ENCODE measurements around the gene RNF223. TPM values are rescaled to one million over a fixed set of nuclear protein-coding genes. Genes with fewer than 3 reads are reported as not detected.
"Not testable (repeated sequence)": the region's sequence is repeated elsewhere in the genome, so short reads cannot be mapped to it uniquely, and the experiment has no call there.

The RNF223 gene
- total RNA-seq, 1 experiment from 2014 or later: not detected

DNA sequence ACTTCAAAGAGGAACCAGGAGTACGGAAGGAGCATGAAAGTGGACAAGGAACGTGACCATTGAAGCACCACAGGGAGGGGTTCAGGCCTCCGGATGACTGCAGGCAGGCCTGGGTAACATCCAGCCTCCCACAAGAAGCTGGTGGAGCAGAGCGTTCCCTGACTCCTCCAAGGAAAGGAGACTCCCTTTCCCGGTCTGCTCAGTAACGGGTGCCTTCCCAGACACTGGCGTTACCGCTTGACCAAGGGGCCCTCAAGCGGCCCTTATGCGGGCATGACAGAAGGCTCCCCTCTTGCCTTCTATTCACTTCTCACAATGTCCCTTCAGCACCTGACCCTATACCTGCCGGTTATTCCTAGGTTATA, 8.2 kb downstream of the RNF223 start:
- H3K4me3 ChIP-seq (ENCODE audit: insufficient read depth, low read depth, low read length); DNase-seq; H3K36me3 ChIP-seq (replicated peaks; ENCODE audit: control insufficient read depth, insufficient read depth, low read length): not testable (repeated sequence)
- peaks cover 48% of the 10 kb centered on the region for H3K27me3 ChIP-seq (ENCODE audit: control insufficient read depth, insufficient read depth, low read length)

DNA sequence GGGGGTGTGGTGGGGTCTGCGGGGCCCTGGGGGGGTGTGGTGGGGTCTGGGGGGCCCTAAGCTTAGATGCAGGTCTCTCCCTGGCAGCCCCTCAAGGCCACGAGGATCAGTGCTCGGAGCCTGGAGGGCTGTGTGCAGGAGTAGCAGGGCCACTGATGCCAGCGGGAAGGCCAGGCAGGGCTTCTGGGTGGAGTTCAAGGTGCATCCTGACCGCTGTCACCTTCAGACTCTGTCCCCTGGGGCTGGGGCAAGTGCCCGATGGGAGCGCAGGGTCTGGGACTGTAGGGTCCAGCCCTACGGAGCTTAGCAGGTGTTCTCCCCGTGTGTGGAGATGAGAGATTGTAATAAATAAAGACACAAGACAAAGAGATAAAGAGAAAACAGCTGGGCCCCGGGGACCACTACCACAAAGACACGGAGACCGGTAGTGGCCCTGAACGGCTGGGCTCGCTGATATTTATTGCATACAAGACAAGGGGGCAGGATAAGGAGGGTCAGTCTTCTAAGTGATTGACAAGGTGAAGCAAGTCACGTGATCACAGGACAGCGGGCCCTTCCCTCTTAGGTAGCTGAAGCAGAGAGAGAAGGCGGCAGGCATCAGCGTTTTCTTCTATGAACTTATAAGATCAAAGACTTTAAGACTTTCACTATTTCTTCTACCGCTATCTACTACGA, 8.7 kb downstream of the RNF223 start:
- DNase-seq: no peak
- Histone ChIP-seq H3K27me3 (ENCODE audit: control insufficient read depth, insufficient read depth, low read length) (peaks cover 51% of the 10 kb centered on the region), H3K4me3 (ENCODE audit: insufficient read depth, low read depth, low read length) (no peak overlapping the region), H3K36me3 (replicated peaks; ENCODE audit: control insufficient read depth, insufficient read depth, low read length) (no peaks in the 10 kb centered on the region)

DNA sequence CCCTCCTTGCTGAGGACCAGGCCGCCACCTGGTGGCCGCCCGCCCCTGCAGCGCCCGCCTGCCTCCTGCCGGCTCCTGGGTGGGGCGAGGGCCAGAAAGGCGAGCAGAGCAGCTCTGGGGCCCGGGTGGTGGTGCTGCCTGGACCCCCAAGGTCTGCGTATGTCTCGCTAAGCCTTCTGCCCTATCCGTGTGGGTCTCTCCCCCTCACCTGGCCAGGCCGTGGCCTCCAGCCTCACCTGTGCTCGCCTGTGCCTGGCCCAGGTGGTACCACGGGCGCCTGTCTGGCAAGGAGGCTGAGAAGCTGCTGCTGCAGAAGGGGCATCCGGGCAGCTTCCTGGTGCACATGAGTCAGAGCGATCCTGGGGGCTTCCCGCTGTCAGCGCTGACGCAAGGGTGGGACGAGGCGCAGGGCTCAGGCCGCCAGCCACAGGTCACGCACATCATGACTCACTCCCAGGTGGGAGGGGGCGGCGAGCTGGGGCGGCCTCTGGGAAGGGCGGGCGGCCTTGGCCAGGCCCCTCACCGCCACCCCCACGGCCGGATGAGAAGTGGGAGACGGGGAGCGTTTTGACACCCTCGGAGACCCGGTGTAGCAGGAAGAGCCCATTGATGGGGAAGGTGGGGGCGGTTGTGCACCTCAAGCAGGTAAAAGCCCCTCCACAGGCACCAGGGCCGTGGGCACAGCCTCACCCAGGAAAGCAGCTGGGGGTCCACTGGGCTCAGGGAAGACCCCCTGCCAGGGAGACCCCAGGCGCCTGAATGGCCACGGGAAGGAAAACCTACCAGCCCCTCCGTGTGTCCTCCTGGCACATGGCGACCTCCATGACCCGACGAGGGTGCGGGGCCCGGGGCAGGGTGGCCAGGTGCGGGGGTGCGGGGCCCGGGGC, 9.9 kb downstream of the RNF223 start:
- Histone ChIP-seq H3K36me3 (replicated peaks; ENCODE audit: control insufficient read depth, insufficient read depth, low read length) (no peaks in the 10 kb centered on the region), H3K4me3 (ENCODE audit: insufficient read depth, low read depth, low read length) (no peak overlapping the region), H3K27me3 (ENCODE audit: control insufficient read depth, insufficient read depth, low read length) (peaks cover 48% of the 10 kb centered on the region)
- peak; percentile 98 for DNase-seq

DNA sequence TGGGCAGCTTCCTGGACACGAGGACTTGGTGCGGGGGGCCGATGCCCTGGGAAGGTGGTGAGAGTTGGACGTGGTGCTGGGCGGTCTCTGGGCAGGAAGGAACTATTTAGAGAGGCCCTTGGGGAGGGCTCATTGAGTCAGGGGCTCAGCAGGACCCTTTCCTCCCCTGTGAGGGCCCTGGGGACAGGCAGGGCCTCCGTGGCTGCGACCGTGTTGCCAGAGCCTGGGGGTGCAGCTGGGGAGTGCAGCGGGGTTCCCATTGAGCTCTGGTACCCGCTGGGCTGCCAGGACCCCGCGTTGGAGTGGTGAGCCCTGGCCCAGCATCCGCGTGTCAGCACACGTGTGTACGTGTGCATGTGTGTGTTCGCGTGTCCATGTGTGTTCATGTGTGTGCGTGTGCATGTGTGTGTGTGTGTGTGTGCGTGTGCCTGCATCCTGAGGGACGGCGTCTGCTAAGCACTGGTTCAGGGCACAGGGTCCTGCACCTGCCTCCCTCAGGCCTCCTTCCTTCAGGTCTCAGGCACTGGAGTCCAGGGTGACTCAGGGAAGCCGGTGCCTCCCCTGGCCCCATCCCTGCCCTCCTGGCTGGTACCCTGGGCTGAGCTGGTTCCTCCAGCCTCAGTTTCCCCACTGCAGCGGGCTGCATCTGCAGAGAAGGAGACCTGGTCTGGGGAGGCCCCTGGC, 10.7 kb downstream of the RNF223 start:
- Histone ChIP-seq H3K36me3 (replicated peaks; ENCODE audit: control insufficient read depth, insufficient read depth, low read length) (no peaks in the 10 kb centered on the region), H3K4me3 (ENCODE audit: insufficient read depth, low read depth, low read length) (no peak overlapping the region), H3K27me3 (ENCODE audit: control insufficient read depth, insufficient read depth, low read length) (peaks cover 55% of the 10 kb centered on the region)
- no peak for DNase-seq

DNA sequence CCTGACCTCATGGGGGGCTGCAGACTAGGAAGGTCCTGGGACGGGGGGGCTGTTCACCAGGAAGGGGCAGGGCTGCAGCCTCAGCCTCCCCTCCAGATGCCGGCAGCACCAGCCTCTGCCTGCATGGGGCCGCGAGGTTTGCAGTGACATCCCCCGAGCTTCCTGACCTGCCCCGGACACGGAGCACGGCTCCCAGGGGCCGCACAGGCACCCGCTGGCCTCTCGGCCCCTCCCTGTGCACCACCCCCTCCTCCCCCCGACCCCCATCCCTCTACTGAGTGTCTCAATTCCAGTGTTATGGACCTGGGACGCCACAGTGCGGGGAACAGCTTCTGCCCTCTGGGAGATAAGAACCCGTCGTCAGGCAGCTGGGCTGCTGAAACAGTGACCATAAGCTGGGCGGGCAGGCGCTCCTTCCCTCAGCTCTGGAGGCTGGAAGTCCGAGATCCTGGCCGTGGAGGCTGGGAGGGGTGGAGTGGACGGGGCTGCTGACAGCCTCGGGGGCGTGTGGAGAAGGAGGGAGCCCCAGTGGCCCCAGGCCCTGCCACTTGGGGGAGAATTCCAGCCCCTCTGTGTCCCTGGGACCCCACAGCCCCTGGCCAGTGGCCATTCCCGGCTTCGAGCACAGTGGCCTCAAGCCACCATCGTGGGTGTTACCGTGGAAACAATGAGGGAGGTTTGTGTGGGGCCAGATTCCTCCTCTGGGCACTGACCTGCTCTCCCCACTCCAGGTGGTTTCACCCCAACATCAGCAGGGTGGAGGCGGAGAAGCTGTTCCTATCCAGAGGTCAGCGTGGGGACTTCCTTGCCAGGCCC, 11.6 kb downstream of the RNF223 start:
- H3K4me3 ChIP-seq (ENCODE audit: insufficient read depth, low read depth, low read length): no peak overlapping the region
- H3K27me3 ChIP-seq (ENCODE audit: control insufficient read depth, insufficient read depth, low read length): peaks cover 51% of the 10 kb centered on the region
- peak; percentile 77 for DNase-seq
- H3K36me3 ChIP-seq (replicated peaks; ENCODE audit: control insufficient read depth, insufficient read depth, low read length): no peaks in the 10 kb centered on the region

GRCh38 chr1:1061682-1062345, 12.3 kb downstream of the RNF223 start:
- Histone ChIP-seq H3K36me3 (replicated peaks; ENCODE audit: control insufficient read depth, insufficient read depth, low read length) (no peaks in the 10 kb centered on the region), H3K4me3 (ENCODE audit: insufficient read depth, low read depth, low read length) (no peak overlapping the region), H3K27me3 (ENCODE audit: control insufficient read depth, insufficient read depth, low read length) (peaks cover 52% of the 10 kb centered on the region)
- no peak for DNase-seq

- DNase-seq: peak; percentile 73
- Histone ChIP-seq H3K4me3 (ENCODE audit: insufficient read depth, low read depth, low read length) (no peak overlapping the region), H3K36me3 (replicated peaks; ENCODE audit: control insufficient read depth, insufficient read depth, low read length) (no peaks in the 10 kb centered on the region), H3K27me3 (ENCODE audit: control insufficient read depth, insufficient read depth, low read length) (peaks cover 51% of the 10 kb centered on the region)
Measured at GRCh38 chr1:1060281-1061000, 13.7 kb downstream of the RNF223 start.

DNA sequence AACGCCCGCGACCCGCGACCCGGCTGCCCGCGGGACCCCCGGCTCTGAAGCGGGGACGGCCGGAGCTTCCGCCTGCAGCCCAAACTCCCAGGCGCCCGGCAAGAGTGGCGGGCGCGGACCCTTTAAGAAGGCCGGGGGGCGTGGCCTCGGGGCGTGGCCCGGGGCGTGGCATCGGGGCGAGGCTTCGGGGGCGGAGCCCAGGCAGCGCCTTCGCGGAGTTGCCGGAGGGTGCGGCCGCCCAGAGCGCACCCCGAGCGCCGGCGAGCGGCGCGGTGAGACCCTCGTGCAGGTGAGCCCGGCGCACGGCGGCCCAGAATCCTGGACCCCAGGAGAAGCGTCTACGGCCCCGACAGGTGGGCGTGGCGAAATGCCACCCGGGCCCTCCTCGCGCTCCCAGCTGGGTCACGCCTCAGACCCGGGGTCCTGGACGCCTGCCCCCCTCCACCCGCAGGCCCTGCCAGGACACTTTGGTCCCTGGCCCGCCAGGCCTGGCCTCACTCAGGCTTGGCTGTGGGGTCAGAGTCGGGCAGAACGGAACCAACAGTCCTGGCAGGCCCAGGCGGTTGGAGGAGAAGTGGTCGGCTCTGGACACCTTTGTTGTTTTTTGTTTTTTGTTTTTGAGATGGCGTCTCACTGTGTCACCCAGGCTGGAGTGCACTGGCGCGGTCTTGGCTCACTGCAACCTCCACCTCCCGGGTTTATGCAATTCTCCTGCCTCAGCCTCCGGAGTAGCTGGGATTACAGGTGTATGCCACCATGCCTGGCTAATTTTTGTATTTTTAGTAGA, 14.4 kb downstream of the RNF223 start:
- Histone ChIP-seq H3K4me3 (ENCODE audit: insufficient read depth, low read depth, low read length) (peak overlapping the region; percentile 59), H3K27me3 (ENCODE audit: control insufficient read depth, insufficient read depth, low read length) (peaks cover 51% of the 10 kb centered on the region), H3K36me3 (replicated peaks; ENCODE audit: control insufficient read depth, insufficient read depth, low read length) (no peaks in the 10 kb centered on the region; the same call in 1 of the 2 replicates)
- DNase-seq: peak; percentile 100

DNA sequence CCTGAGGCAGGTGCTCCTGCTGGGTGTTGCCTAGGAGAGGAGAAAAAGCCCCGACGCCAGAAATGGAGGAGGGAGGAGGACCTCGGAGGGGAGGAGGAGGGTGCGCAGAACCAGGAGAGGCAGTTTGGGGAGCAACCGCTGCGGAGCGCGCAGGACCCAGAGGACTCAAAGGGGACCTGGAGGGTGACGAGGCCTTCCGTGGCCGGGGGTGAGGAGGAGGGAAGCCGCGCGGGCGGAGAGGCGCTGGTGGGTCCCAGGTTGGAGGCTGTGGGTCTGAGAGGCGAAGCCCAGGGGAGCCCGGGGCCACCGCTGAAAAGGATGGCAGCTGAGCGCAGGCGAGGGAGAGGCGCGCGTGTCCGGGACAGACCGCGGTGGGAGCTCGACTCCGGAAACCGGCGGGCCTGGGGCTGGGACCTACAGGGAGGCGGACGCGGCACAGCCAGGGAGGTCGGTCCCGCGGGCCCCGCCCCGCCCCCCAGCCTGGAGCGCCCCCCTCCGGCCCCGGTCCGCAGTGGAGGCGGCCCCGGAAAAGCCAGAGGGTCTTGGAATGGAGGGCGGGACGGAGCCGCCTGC, 15.1 kb downstream of the RNF223 start:
- Histone ChIP-seq H3K36me3 (replicated peaks; ENCODE audit: control insufficient read depth, insufficient read depth, low read length) (no peaks in the 10 kb centered on the region; the same call in 1 of the 2 replicates), H3K27me3 (ENCODE audit: control insufficient read depth, insufficient read depth, low read length) (peaks cover 48% of the 10 kb centered on the region), H3K4me3 (ENCODE audit: insufficient read depth, low read depth, low read length) (peak overlapping the region; percentile 59)
- peak; percentile 98 for DNase-seq

- H3K4me3 ChIP-seq (ENCODE audit: insufficient read depth, low read depth, low read length): peak overlapping the region; percentile 59; the same call in 1 of the 2 replicates
- peaks cover 44% of the 10 kb centered on the region for H3K27me3 ChIP-seq (ENCODE audit: control insufficient read depth, insufficient read depth, low read length)
- DNase-seq: peak; percentile 76
- peaks cover 1% of the 10 kb centered on the region; the same call in 1 of the 2 replicates for H3K36me3 ChIP-seq (replicated peaks; ENCODE audit: control insufficient read depth, insufficient read depth, low read length)
Measured at GRCh38 chr1:1058088-1058905, 15.8 kb downstream of the RNF223 start.

DNA sequence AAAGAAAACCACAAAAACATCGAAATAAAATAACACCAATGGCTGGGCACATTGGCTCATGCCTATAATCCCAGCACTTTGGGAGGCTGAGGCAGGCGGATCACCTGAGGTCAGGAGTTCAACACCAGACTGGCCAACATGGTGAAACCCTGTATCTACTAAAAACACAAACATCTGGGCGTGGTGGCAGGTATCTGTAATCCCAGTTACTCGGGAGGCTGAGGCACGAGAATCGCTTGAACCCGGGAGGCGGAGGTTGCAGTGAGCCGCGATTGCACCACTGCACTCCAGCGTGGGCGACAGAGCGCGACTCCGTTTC, 16.4 kb downstream of the RNF223 start:
- not testable (repeated sequence) for DNase-seq; H3K4me3 ChIP-seq (ENCODE audit: insufficient read depth, low read depth, low read length); H3K36me3 ChIP-seq (replicated peaks; ENCODE audit: control insufficient read depth, insufficient read depth, low read length)
- peaks cover 38% of the 10 kb centered on the region for H3K27me3 ChIP-seq (ENCODE audit: control insufficient read depth, insufficient read depth, low read length)
